H9 (cell line): ENCODE measurements around the gene GPC6. TPM values are rescaled to one million over a fixed set of nuclear protein-coding genes. Genes with fewer than 3 reads are reported as not detected.

Experiments used
- DNase-seq: peaks from one replicate; pipeline ENCODE4 v3.0.0-alpha.2; 2017
- H2AFZ ChIP-seq: one replicate; pipeline ENCODE4 v1.6.1; 2013; ENCODE audit warnings: mild to moderate bottlenecking, low read length, control low read depth, moderate library complexity
- H2AK5ac ChIP-seq: 2 replicates; pipeline ENCODE4 v1.6.1; 2013; ENCODE audit warnings: low read length, control low read depth, mixed read lengths; ENCODE audit not compliant: insufficient read length
- H2BK120ac ChIP-seq: one replicate; pipeline ENCODE4 v1.6.1; 2013; ENCODE audit warnings: low read depth, mild to moderate bottlenecking, low read length, control low read depth, inconsistent platforms; ENCODE audit not compliant: poor library complexity, severe bottlenecking
- H2BK12ac ChIP-seq: 2 replicates; pipeline ENCODE4 v1.6.1; 2013; ENCODE audit warnings: low read length, control low read depth, mixed read lengths, low read depth; ENCODE audit not compliant: insufficient read length
- H2BK15ac ChIP-seq: 2 replicates; pipeline ENCODE4 v1.6.1; 2013; ENCODE audit warnings: low read depth, low read length, control low read depth
- H2BK20ac ChIP-seq: one replicate; pipeline ENCODE4 v1.6.1; 2013; ENCODE audit warnings: low read depth, mild to moderate bottlenecking, low read length, control low read depth, inconsistent platforms; ENCODE audit not compliant: poor library complexity, severe bottlenecking
- H2BK5ac ChIP-seq: 2 replicates; pipeline ENCODE4 v1.6.1; 2013; ENCODE audit warnings: low read length, control low read depth, mixed read lengths; ENCODE audit not compliant: insufficient read length
- H3K14ac ChIP-seq: 2 replicates; pipeline ENCODE4 v1.6.1; 2013; ENCODE audit warnings: low read length, control low read depth; ENCODE audit not compliant: insufficient read depth
- H3K18ac ChIP-seq: 2 replicates; pipeline ENCODE4 v1.6.1; 2013; ENCODE audit warnings: low read depth, mild to moderate bottlenecking, mixed read lengths, low read length, control low read depth; ENCODE audit not compliant: insufficient read length
- H3K23ac ChIP-seq: 2 replicates; pipeline ENCODE4 v1.6.1; 2013; ENCODE audit warnings: low read length, control low read depth, mixed read lengths, low read depth; ENCODE audit not compliant: insufficient read length
- H3K23me2 ChIP-seq: 2 replicates; pipeline ENCODE4 v1.6.1; 2013; ENCODE audit warnings: low read depth, mild to moderate bottlenecking, mixed read lengths, low read length, control low read depth; ENCODE audit not compliant: insufficient read length, poor library complexity, severe bottlenecking
- H3K27ac ChIP-seq: 2 replicates; pipeline ENCODE4 v1.5.1; 2013; ENCODE audit warnings: low read length, control low read depth, mixed read lengths, low read depth; ENCODE audit not compliant: insufficient read length
- H3K27me3 ChIP-seq: 2 replicates; pipeline ENCODE4 v1.6.1; 2013; ENCODE audit warnings: low read length, control low read depth, inconsistent platforms; ENCODE audit not compliant: insufficient read depth
- H3K4ac ChIP-seq: 2 replicates; pipeline ENCODE4 v1.6.1; 2013; ENCODE audit warnings: low read depth, mild to moderate bottlenecking, control low read depth, inconsistent platforms, low read length, moderate library complexity
- H3K4me1 ChIP-seq: 2 replicates; pipeline ENCODE4 v1.6.1; 2013; ENCODE audit warnings: low read length, control low read depth, inconsistent platforms; ENCODE audit not compliant: insufficient read depth
- H3K4me2 ChIP-seq: 2 replicates; pipeline ENCODE4 v1.6.1; 2013; ENCODE audit warnings: low read length, control low read depth, mixed read lengths; ENCODE audit not compliant: insufficient read length, insufficient read depth
- H3K56ac ChIP-seq: 2 replicates; pipeline ENCODE4 v1.6.1; 2013; ENCODE audit warnings: low read depth, mild to moderate bottlenecking, mixed read lengths, low read length, control low read depth; ENCODE audit not compliant: insufficient read length
- H3K79me1 ChIP-seq: 2 replicates; pipeline ENCODE4 v1.6.1; 2013; ENCODE audit warnings: low read depth, mild to moderate bottlenecking, moderate library complexity, low read length, control low read depth, inconsistent platforms; ENCODE audit not compliant: insufficient read depth, poor library complexity, severe bottlenecking
- H3K79me2 ChIP-seq: 2 replicates; pipeline ENCODE4 v1.6.1; 2013; ENCODE audit warnings: low read length, control low read depth, inconsistent platforms; ENCODE audit not compliant: insufficient read depth
- H3K9ac ChIP-seq: 2 replicates; pipeline ENCODE4 v1.6.1; 2013; ENCODE audit warnings: low read length, control low read depth, mixed read lengths; ENCODE audit not compliant: insufficient read length; ENCODE audit errors: extremely low read depth
- H3K9me3 ChIP-seq: one replicate; pipeline ENCODE4 v1.6.1; 2013; ENCODE audit warnings: low read depth, low read length, inconsistent platforms; ENCODE audit not compliant: control insufficient read depth
- H3T11ph ChIP-seq: one replicate; pipeline ENCODE4 v1.6.1; 2013; ENCODE audit warnings: mild to moderate bottlenecking, low read length, control low read depth, inconsistent platforms
- H4K20me1 ChIP-seq: one replicate; pipeline ENCODE4 v1.6.1; 2013; ENCODE audit not compliant: control insufficient read depth, insufficient read length, insufficient read depth
- H4K5ac ChIP-seq: 2 replicates; pipeline ENCODE4 v1.6.1; 2013; ENCODE audit warnings: low read depth, mild to moderate bottlenecking, mixed read lengths, low read length, control low read depth; ENCODE audit not compliant: insufficient read length
- H4K8ac ChIP-seq: replicated peaks from 2 replicates; pipeline ENCODE4 v1.6.1; 2013; ENCODE audit warnings: low read length, control low read depth, mixed read lengths, low read depth; ENCODE audit not compliant: insufficient read length
- H4K91ac ChIP-seq: 2 replicates; pipeline ENCODE4 v1.6.1; 2013; ENCODE audit warnings: low read depth, mild to moderate bottlenecking, moderate library complexity, mixed read lengths, low read length, control low read depth; ENCODE audit not compliant: insufficient read length
- H3K27ac Mint-ChIP-seq, 3 experiments: 2 replicates in 2 of 3; 3 replicates in 1 of 3; pipeline ENCODE4 v1.8.0; 2020 to 2021; ENCODE audit warnings: mixed read lengths in 3 of 3, mild to moderate bottlenecking in 1 of 3, moderate library complexity in 1 of 3
- H3K27me3 Mint-ChIP-seq: 2 replicates; pipeline ENCODE4 v1.8.0; 2021; ENCODE audit warnings: low read depth, mild to moderate bottlenecking, moderate library complexity, mixed read lengths
- H3K36me3 Mint-ChIP-seq, 3 experiments: 2 replicates in 2 of 3; 3 replicates in 1 of 3; pipeline ENCODE4 v1.8.0; 2020 to 2021; ENCODE audit warnings: low read depth in 3 of 3, mixed read lengths in 3 of 3; ENCODE audit not compliant: insufficient read depth in 1 of 3
- H3K4me1 Mint-ChIP-seq, 2 experiments: 2 replicates each; pipeline ENCODE4 v1.8.0; 2020; ENCODE audit warnings: mixed read lengths in 2 of 2
- H3K4me3 Mint-ChIP-seq, 2 experiments: 2 replicates in 1 of 2; 3 replicates in 1 of 2; pipeline ENCODE4 v1.8.0; 2020 to 2021; ENCODE audit warnings: mild to moderate bottlenecking in 2 of 2, mixed read lengths in 2 of 2, moderate library complexity in 1 of 2
- H3K9me3 Mint-ChIP-seq, 2 experiments: 2 replicates in 1 of 2; 3 replicates in 1 of 2; pipeline ENCODE4 v1.8.0; 2020; ENCODE audit warnings: mild to moderate bottlenecking in 2 of 2, mixed read lengths in 2 of 2, moderate library complexity in 1 of 2
- CTCF ChIP-seq: fragments of 200-600 bp; sonication (generic); conservative IDR thresholded peaks from 3 replicates; pipeline ENCODE4 v1.8.0; 2021; ENCODE audit warnings: antibody characterized with exemption, mild to moderate bottlenecking
- WGBS: extraction: QIAGEN DNeasy Blood & Tissue Kit; methylation state at CpG from one replicate; pipeline ENCODE4 v1.1.7; 2013; ENCODE audit warnings: missing lambda C conversion rate, low lambda C conversion rate, mixed read lengths; ENCODE audit not compliant: insufficient read length; ENCODE audit errors: extremely low coverage; 5-methylcytosine and 5-hydroxymethylcytosine counted together
- total RNA-seq: library from RNA; stranded (reverse); gene quantifications from 2 replicates; pipeline ENCODE4 v1.2.1, GENCODE V29; 2021

The GPC6 gene
- total RNA-seq, 1 experiment from 2014 or later: 15.6 TPM

DNA sequence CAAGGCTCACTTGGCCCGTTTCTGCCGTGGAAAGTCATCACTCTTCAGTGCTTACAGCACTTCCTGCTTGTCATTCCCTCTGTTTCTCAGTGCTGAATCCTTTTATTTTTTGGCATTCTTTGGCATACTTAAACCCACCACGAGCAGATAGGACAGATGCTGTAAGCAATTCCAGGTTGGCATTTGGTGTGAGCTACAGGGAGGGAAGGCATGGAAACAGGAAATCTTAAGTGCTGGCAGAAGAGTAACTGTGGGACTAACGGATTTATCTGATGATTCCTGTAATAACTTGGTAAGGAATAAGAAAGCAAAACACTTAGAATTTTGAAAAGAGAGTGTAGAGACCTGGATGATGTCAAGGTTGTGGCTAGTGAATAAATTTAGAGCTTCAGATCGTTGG, 273.4 kb downstream of the GPC6 start:
- Histone ChIP-seq H3T11ph (no peak overlapping the region), H3K14ac (no peak overlapping the region), H2BK15ac (no peak overlapping the region), H3K27ac (no peak overlapping the region), H3K18ac (no peak overlapping the region), H2AK5ac (no peak overlapping the region), H3K27me3 (no peaks in the 10 kb centered on the region), H2BK120ac (no peak overlapping the region), H3K4me2 (no peak overlapping the region), H3K9me3 (no peaks in the 10 kb centered on the region), H4K5ac (no peak overlapping the region), H3K23ac (no peak overlapping the region), H2BK20ac (no peak overlapping the region), H3K79me2 (no peaks in the 10 kb centered on the region), H2BK5ac (no peak overlapping the region), H3K9ac (no peak overlapping the region), H2AFZ (no peak overlapping the region), H3K79me1 (no peaks in the 10 kb centered on the region), H4K91ac (no peak overlapping the region), H3K4me1 (no peaks in the 10 kb centered on the region; the same call in 1 of the 2 replicates), H2BK12ac (no peak overlapping the region), H3K56ac (no peak overlapping the region), H4K8ac (no peak overlapping the region), H4K20me1 (no peaks in the 10 kb centered on the region), H3K23me2 (no peaks in the 10 kb centered on the region), H3K4ac (no peak overlapping the region)
- peaks cover 18 to 23% of the 10 kb centered on the region in 2 experiments for H3K4me1 Mint-ChIP-seq
- TF ChIP-seq CTCF: no peak
- no peak for DNase-seq
- H3K4me3 Mint-ChIP-seq: no peak overlapping the region
- no CpG with 5 or more reads among the region's 5 CpGs for WGBS
- H3K27ac Mint-ChIP-seq: no peak overlapping the region
- no peaks in the 10 kb centered on the region; a peak in 1 of 7 replicates for H3K36me3 Mint-ChIP-seq
- H3K27me3 Mint-ChIP-seq: no peaks in the 10 kb centered on the region
- H3K9me3 Mint-ChIP-seq: no peaks in the 10 kb centered on the region
